Vagina (tissue), 2 donors: ENCODE results near the gene SRGAP3. TPM values are rescaled to one million over a fixed set of nuclear protein-coding genes. Genes with fewer than 3 reads are reported as not detected.

Experiments used
- DNase-seq, 2 donors: peaks; one replicate each; pipeline ENCODE4 v3.0.0-alpha.2; 2017; ENCODE audit errors: extremely low spot score in 2 of 2
- H3K27ac ChIP-seq: fragments of 200-600 bp; sonication (generic); one replicate; pipeline ENCODE4 v1.5.1; 2019
- H3K27me3 ChIP-seq: fragments of 200-600 bp; sonication (generic); one replicate; pipeline ENCODE4 v1.5.1; 2019
- H3K36me3 ChIP-seq, 2 donors: fragments of 200-600 bp; sonication (generic); one replicate each; pipeline ENCODE4 v1.5.1; 2017 to 2019
- H3K4me1 ChIP-seq: fragments of 200-600 bp; sonication (generic); one replicate; pipeline ENCODE4 v1.5.1; 2019
- H3K4me3 ChIP-seq, 2 donors: fragments of 200-600 bp; sonication (generic); 1 replicate in 1 of 2; 2 replicates in 1 of 2; pipeline ENCODE4 v1.5.1; 2016 to 2019
- H3K9me3 ChIP-seq: fragments of 200-600 bp; sonication (generic); one replicate; pipeline ENCODE4 v1.5.1; 2019
- CTCF ChIP-seq, 3 experiments: fragments of 450-650 bp in 2 of 3; fragments of 200-600 bp in 1 of 3; sonication (generic) in 1 of 3; IDR thresholded peaks; one replicate each; pipeline ENCODE4 v1.5.1; 2017 to 2019; ENCODE audit warnings: antibody characterized with exemption in 3 of 3, mild to moderate bottlenecking in 2 of 3, moderate library complexity in 2 of 3
- POLR2A ChIP-seq, 2 donors: fragments of 450-650 bp; IDR thresholded peaks; one replicate each; pipeline ENCODE4 v1.6.1; 2017; ENCODE audit warnings: antibody characterized with exemption in 2 of 2, mild to moderate bottlenecking in 2 of 2, moderate library complexity in 2 of 2
- POLR2AphosphoS5 ChIP-seq, 2 donors: sonication (generic); formaldehyde crosslinking; IDR thresholded peaks; one replicate each; pipeline ENCODE4 v1.9.0; 2017; ENCODE audit warnings: antibody characterized with exemption in 2 of 2, mild to moderate bottlenecking in 2 of 2, low read depth in 1 of 2; ENCODE audit not compliant: insufficient read depth in 1 of 2
- intact Hi-C: fragments of 100-400 bp; cut with DNase I; formaldehyde crosslinking; loops from one replicate; pipeline ENCODE4 v1.15.1; 2023
- total RNA-seq: library from RNA; depleted of rRNA; stranded (reverse); fragments of >200 nt; gene quantifications from one replicate; pipeline ENCODE4 v1.2.3, GENCODE V29; 2016

SRGAP3 gene
- total RNA-seq, 1 donor from 2014 or later: 20.6 TPM

- TF ChIP-seq POLR2A (IDR thresholded peaks at IDR 0.05) (no peak), POLR2AphosphoS5 (IDR thresholded peaks at IDR 0.05; ENCODE audit: insufficient read depth in 1 of 2, low read depth in 1 of 2) (no peak), CTCF (IDR thresholded peaks at IDR 0.05) (no peak)
- DNase-seq: no peak
- Histone ChIP-seq H3K27ac (no peak overlapping the region), H3K4me1 (peaks cover 5% of the 10 kb centered on the region), H3K27me3 (no peaks in the 10 kb centered on the region), H3K9me3 (no peaks in the 10 kb centered on the region), H3K36me3 (no peaks in the 10 kb centered on the region), H3K4me3 (no peak overlapping the region)
- intact Hi-C loops: no loop called here
Measured at GRCh38 chr3:9133656-9134055, 115.8 kb downstream of the SRGAP3 start.

- Histone ChIP-seq H3K36me3 (no peaks in the 10 kb centered on the region), H3K4me3 (no peak overlapping the region), H3K4me1 (no peaks in the 10 kb centered on the region), H3K9me3 (no peaks in the 10 kb centered on the region), H3K27ac (no peak overlapping the region), H3K27me3 (no peaks in the 10 kb centered on the region)
- intact Hi-C loops: no loop called here
- TF ChIP-seq POLR2AphosphoS5 (IDR thresholded peaks at IDR 0.05; ENCODE audit: insufficient read depth in 1 of 2, low read depth in 1 of 2): no peak
- TF ChIP-seq CTCF (IDR thresholded peaks at IDR 0.05): no peak
- no peak for TF ChIP-seq POLR2A (IDR thresholded peaks at IDR 0.05)
- no peak for DNase-seq
Measured at GRCh38 chr3:9130345-9131305, 118.8 kb downstream of the SRGAP3 start.

- intact Hi-C loops: no loop called here
- Histone ChIP-seq H3K4me3 (no peak overlapping the region), H3K4me1 (no peaks in the 10 kb centered on the region), H3K36me3 (no peaks in the 10 kb centered on the region), H3K27ac (no peak overlapping the region), H3K9me3 (no peaks in the 10 kb centered on the region), H3K27me3 (no peaks in the 10 kb centered on the region)
- no peak for TF ChIP-seq CTCF (IDR thresholded peaks at IDR 0.05)
- TF ChIP-seq POLR2AphosphoS5 (IDR thresholded peaks at IDR 0.05; ENCODE audit: insufficient read depth in 1 of 2, low read depth in 1 of 2): no peak
- no peak for TF ChIP-seq POLR2A (IDR thresholded peaks at IDR 0.05)
- no peak for DNase-seq
Measured at GRCh38 chr3:9129365-9129764, 120.1 kb downstream of the SRGAP3 start.

GRCh38 chr3:9125278-9125951, 124.0 kb downstream of the SRGAP3 start:
- H3K4me3 ChIP-seq: no peak overlapping the region
- DNase-seq: no peak
- no peaks in the 10 kb centered on the region for H3K4me1 ChIP-seq
- H3K27me3 ChIP-seq: no peaks in the 10 kb centered on the region
- intact Hi-C loops: no loop called here
- H3K36me3 ChIP-seq: no peaks in the 10 kb centered on the region
- no peak for TF ChIP-seq CTCF (IDR thresholded peaks at IDR 0.05)
- TF ChIP-seq POLR2AphosphoS5 (IDR thresholded peaks at IDR 0.05; ENCODE audit: insufficient read depth in 1 of 2, low read depth in 1 of 2): no peak
- TF ChIP-seq POLR2A (IDR thresholded peaks at IDR 0.05): no peak
- no peaks in the 10 kb centered on the region for H3K9me3 ChIP-seq
- no peak overlapping the region for H3K27ac ChIP-seq
